Measurements from ENCODE around the gene PSMD10.

- TF ChIP-seq CTCF (tag by site-specific recombination; IDR thresholded peaks at IDR 0.05) (no peak), ZNF366 (tag by site-specific recombination; conservative IDR thresholded peaks at IDR 0.05) (no peak), ZNF18 (tag by site-specific recombination; IDR thresholded peaks at IDR 0.05) (no peak), ZBTB7A (tag by site-specific recombination; IDR thresholded peaks at IDR 0.05; ENCODE audit: low read depth) (no peak), PRDM4 (tag by site-specific recombination; IDR thresholded peaks at IDR 0.05) (no peak), ZBTB21 (tag by site-specific recombination; IDR thresholded peaks at IDR 0.05) (no peak), ZNF398 (tag by site-specific recombination; IDR thresholded peaks at IDR 0.05) (no peak), YY2 (tag by site-specific recombination; IDR thresholded peaks at IDR 0.05) (no peak), YY1 (tag by site-specific recombination; IDR thresholded peaks at IDR 0.05) (no peak), SP2 (tag by site-specific recombination; IDR thresholded peaks at IDR 0.05) (no peak), ZNF660 (tag by site-specific recombination; IDR thresholded peaks at IDR 0.05) (no peak), PBX3 (CRISPR knock-in tag; IDR thresholded peaks at IDR 0.05) (no peak), KLF16 (tag by site-specific recombination; IDR thresholded peaks at IDR 0.05) (no peak)
Observed at GRCh38 chrX:108055546-108055945, 35.8 kb downstream of the PSMD10 start.

Measured in HEK293 (cell line).